HL-60 (cell line): ENCODE measurements around the gene KRT34.

Experiments
- DNase-seq, 2 experiments: peaks; one replicate each; pipeline ENCODE4 v3.0.0-alpha.2; 2010 to 2020; ENCODE audit warnings: low read depth in 1 of 2, low spot score in 1 of 2
- H3K27ac ChIP-seq: fragments of 250-450 bp; sonication (Bioruptor Pico); replicated peaks from 2 replicates; pipeline ENCODE4 v1.5.1; 2020; ENCODE audit warnings: mild to moderate bottlenecking, moderate library complexity
- H3K27me3 ChIP-seq: fragments of 250-450 bp; sonication (Bioruptor Pico); 2 replicates; pipeline ENCODE4 v1.5.1; 2021; ENCODE audit warnings: mild to moderate bottlenecking, moderate library complexity; ENCODE audit not compliant: insufficient read depth, poor library complexity, severe bottlenecking
- H3K4me3 ChIP-seq: replicated peaks from 2 replicates; pipeline ENCODE4 v1.5.1; 2011; ENCODE audit warnings: mild to moderate bottlenecking, control low read depth, low read length; ENCODE audit not compliant: insufficient read depth
- GABPA ChIP-seq: IDR thresholded peaks from 2 replicates; pipeline ENCODE4 v1.6.1; 2012; ENCODE audit warnings: low read depth
- POLR2AphosphoS5 ChIP-seq: IDR thresholded peaks from 2 replicates; pipeline ENCODE4 v1.6.1; 2012; ENCODE audit warnings: low read depth
- REST ChIP-seq: IDR thresholded peaks from 2 replicates; pipeline ENCODE4 v1.6.1; 2012; ENCODE audit warnings: low read depth; ENCODE audit not compliant: insufficient replicate concordance
- SPI1 ChIP-seq: IDR thresholded peaks from 2 replicates; pipeline ENCODE4 v1.6.1; 2012; ENCODE audit warnings: low read depth, mild to moderate bottlenecking, borderline replicate concordance
- TF ChIP-seq, protein P1 (sequence below): IDR thresholded peaks from one replicate; pipeline ENCODE4 v1.5.1; 2011; ENCODE audit warnings: low read length, control low read depth, inconsistent platforms; ENCODE audit not compliant: insufficient read depth

Gene KRT34

GRCh38 chr17:41335747-41336146 lies 46.4 kb downstream of the KRT34 start:
- Histone ChIP-seq H3K27ac (no peak overlapping the region), H3K27me3 (peaks cover 5% of the 10 kb centered on the region), H3K4me3 (no peak overlapping the region)
- no peak for TF ChIP-seq REST
- DNase-seq = no peak

DNA sequence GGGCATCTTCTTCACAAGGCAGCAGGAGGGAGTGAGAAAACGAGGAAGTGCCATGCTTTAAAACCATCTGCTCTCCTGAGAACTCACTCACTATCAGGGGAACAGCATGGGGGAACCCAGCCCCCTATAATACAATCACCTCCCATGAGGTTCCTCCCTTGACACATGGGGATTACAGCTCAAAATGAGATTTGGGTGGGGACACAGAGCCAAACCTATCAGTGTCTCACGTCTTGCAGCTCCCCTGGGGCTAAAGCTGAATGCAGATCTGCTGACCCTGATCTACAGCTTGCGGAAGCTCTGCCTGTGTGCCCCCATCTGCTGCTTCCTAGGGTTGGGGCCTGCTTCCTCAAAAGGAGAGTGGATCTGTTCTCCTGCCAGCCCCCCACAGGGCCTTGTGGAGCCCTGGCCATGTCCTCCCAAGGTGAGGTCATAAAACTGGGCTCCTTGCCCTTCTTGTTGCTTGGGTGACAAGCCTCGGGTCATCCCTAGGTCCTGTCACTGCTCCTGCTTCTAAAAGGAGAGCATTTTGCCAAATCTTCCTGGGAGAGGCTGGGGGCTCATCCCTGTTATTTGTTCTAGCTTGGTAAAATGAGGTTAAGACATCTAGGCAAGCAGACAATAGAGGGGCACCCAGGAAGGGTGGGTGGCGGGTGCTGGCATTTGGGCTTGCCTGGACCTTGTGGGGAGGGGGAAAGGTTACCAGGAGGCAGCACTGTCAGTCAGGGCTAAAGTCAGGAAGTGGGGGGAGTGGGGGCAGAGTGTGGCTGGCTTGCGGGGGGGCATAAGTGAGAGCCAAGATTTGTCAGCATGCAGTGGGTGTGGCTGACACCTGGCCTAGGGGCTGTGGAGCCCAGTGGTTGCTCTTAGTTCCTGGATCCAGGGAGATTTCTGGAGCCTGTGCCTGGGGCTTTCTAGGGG lies 47.5 kb downstream of the KRT34 start:
- peak in 1 of 2 experiments; percentile 7 for DNase-seq
- no peak overlapping the region for H3K27ac ChIP-seq
- H3K27me3 ChIP-seq = peaks cover 5% of the 10 kb centered on the region
- no peak overlapping the region for H3K4me3 ChIP-seq
- TF ChIP-seq REST (no peak), SPI1 (peak; percentile 72; the same call in 1 of the 2 replicates)

GRCh38 chr17:41333836-41334235 lies 48.3 kb downstream of the KRT34 start:
- no peak overlapping the region for H3K4me3 ChIP-seq
- peaks cover 3% of the 10 kb centered on the region for H3K27me3 ChIP-seq
- DNase-seq = no peak
- no peak overlapping the region for H3K27ac ChIP-seq
- TF ChIP-seq POLR2AphosphoS5 (no peak), SPI1 (no peak), REST (no peak), GABPA (no peak)
- TF ChIP-seq, protein P1, sequence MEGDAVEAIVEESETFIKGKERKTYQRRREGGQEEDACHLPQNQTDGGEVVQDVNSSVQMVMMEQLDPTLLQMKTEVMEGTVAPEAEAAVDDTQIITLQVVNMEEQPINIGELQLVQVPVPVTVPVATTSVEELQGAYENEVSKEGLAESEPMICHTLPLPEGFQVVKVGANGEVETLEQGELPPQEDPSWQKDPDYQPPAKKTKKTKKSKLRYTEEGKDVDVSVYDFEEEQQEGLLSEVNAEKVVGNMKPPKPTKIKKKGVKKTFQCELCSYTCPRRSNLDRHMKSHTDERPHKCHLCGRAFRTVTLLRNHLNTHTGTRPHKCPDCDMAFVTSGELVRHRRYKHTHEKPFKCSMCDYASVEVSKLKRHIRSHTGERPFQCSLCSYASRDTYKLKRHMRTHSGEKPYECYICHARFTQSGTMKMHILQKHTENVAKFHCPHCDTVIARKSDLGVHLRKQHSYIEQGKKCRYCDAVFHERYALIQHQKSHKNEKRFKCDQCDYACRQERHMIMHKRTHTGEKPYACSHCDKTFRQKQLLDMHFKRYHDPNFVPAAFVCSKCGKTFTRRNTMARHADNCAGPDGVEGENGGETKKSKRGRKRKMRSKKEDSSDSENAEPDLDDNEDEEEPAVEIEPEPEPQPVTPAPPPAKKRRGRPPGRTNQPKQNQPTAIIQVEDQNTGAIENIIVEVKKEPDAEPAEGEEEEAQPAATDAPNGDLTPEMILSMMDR = no peak

- Histone ChIP-seq H3K27me3 (peaks cover 2% of the 10 kb centered on the region), H3K4me3 (no peak overlapping the region), H3K27ac (no peak overlapping the region)
- TF ChIP-seq REST (no peak), SPI1 (no peak), GABPA (no peak), POLR2AphosphoS5 (no peak)
- TF ChIP-seq, protein P1 = no peak
- no peak for DNase-seq
Observed at GRCh38 chr17:41333098-41333497, 49.0 kb downstream of the KRT34 start.
